H9 (cell line): ENCODE data around the gene HS3ST4. TPM values are rescaled to one million over a fixed set of nuclear protein-coding genes. Genes with fewer than 3 reads are reported as not detected.
"Not testable (repeated sequence)": the region's sequence is repeated elsewhere in the genome, so short reads cannot be mapped to it uniquely, and the experiment has no call there.

ENCODE experiments used
- DNase-seq: peaks from one replicate; pipeline ENCODE4 v3.0.0-alpha.2; 2017
- H2AFZ ChIP-seq: one replicate; pipeline ENCODE4 v1.6.1; 2013; ENCODE audit warnings: mild to moderate bottlenecking, low read length, control low read depth, moderate library complexity
- H2AK5ac ChIP-seq: 2 replicates; pipeline ENCODE4 v1.6.1; 2013; ENCODE audit warnings: low read length, control low read depth, mixed read lengths; ENCODE audit not compliant: insufficient read length
- H2BK120ac ChIP-seq: one replicate; pipeline ENCODE4 v1.6.1; 2013; ENCODE audit warnings: low read depth, mild to moderate bottlenecking, low read length, control low read depth, inconsistent platforms; ENCODE audit not compliant: poor library complexity, severe bottlenecking
- H2BK12ac ChIP-seq: 2 replicates; pipeline ENCODE4 v1.6.1; 2013; ENCODE audit warnings: low read length, control low read depth, mixed read lengths, low read depth; ENCODE audit not compliant: insufficient read length
- H2BK15ac ChIP-seq: 2 replicates; pipeline ENCODE4 v1.6.1; 2013; ENCODE audit warnings: low read depth, low read length, control low read depth
- H2BK20ac ChIP-seq: one replicate; pipeline ENCODE4 v1.6.1; 2013; ENCODE audit warnings: low read depth, mild to moderate bottlenecking, low read length, control low read depth, inconsistent platforms; ENCODE audit not compliant: poor library complexity, severe bottlenecking
- H2BK5ac ChIP-seq: 2 replicates; pipeline ENCODE4 v1.6.1; 2013; ENCODE audit warnings: low read length, control low read depth, mixed read lengths; ENCODE audit not compliant: insufficient read length
- H3K14ac ChIP-seq: 2 replicates; pipeline ENCODE4 v1.6.1; 2013; ENCODE audit warnings: low read length, control low read depth; ENCODE audit not compliant: insufficient read depth
- H3K18ac ChIP-seq: 2 replicates; pipeline ENCODE4 v1.6.1; 2013; ENCODE audit warnings: low read depth, mild to moderate bottlenecking, mixed read lengths, low read length, control low read depth; ENCODE audit not compliant: insufficient read length
- H3K23ac ChIP-seq: 2 replicates; pipeline ENCODE4 v1.6.1; 2013; ENCODE audit warnings: low read length, control low read depth, mixed read lengths, low read depth; ENCODE audit not compliant: insufficient read length
- H3K23me2 ChIP-seq: 2 replicates; pipeline ENCODE4 v1.6.1; 2013; ENCODE audit warnings: low read depth, mild to moderate bottlenecking, mixed read lengths, low read length, control low read depth; ENCODE audit not compliant: insufficient read length, poor library complexity, severe bottlenecking
- H3K27ac ChIP-seq: 2 replicates; pipeline ENCODE4 v1.5.1; 2013; ENCODE audit warnings: low read length, control low read depth, mixed read lengths, low read depth; ENCODE audit not compliant: insufficient read length
- H3K27me3 ChIP-seq: 2 replicates; pipeline ENCODE4 v1.6.1; 2013; ENCODE audit warnings: low read length, control low read depth, inconsistent platforms; ENCODE audit not compliant: insufficient read depth
- H3K4ac ChIP-seq: 2 replicates; pipeline ENCODE4 v1.6.1; 2013; ENCODE audit warnings: low read depth, mild to moderate bottlenecking, control low read depth, inconsistent platforms, low read length, moderate library complexity
- H3K4me1 ChIP-seq: 2 replicates; pipeline ENCODE4 v1.6.1; 2013; ENCODE audit warnings: low read length, control low read depth, inconsistent platforms; ENCODE audit not compliant: insufficient read depth
- H3K4me2 ChIP-seq: 2 replicates; pipeline ENCODE4 v1.6.1; 2013; ENCODE audit warnings: low read length, control low read depth, mixed read lengths; ENCODE audit not compliant: insufficient read length, insufficient read depth
- H3K56ac ChIP-seq: 2 replicates; pipeline ENCODE4 v1.6.1; 2013; ENCODE audit warnings: low read depth, mild to moderate bottlenecking, mixed read lengths, low read length, control low read depth; ENCODE audit not compliant: insufficient read length
- H3K79me1 ChIP-seq: 2 replicates; pipeline ENCODE4 v1.6.1; 2013; ENCODE audit warnings: low read depth, mild to moderate bottlenecking, moderate library complexity, low read length, control low read depth, inconsistent platforms; ENCODE audit not compliant: insufficient read depth, poor library complexity, severe bottlenecking
- H3K79me2 ChIP-seq: 2 replicates; pipeline ENCODE4 v1.6.1; 2013; ENCODE audit warnings: low read length, control low read depth, inconsistent platforms; ENCODE audit not compliant: insufficient read depth
- H3K9ac ChIP-seq: 2 replicates; pipeline ENCODE4 v1.6.1; 2013; ENCODE audit warnings: low read length, control low read depth, mixed read lengths; ENCODE audit not compliant: insufficient read length; ENCODE audit errors: extremely low read depth
- H3K9me3 ChIP-seq: one replicate; pipeline ENCODE4 v1.6.1; 2013; ENCODE audit warnings: low read depth, low read length, inconsistent platforms; ENCODE audit not compliant: control insufficient read depth
- H3T11ph ChIP-seq: one replicate; pipeline ENCODE4 v1.6.1; 2013; ENCODE audit warnings: mild to moderate bottlenecking, low read length, control low read depth, inconsistent platforms
- H4K20me1 ChIP-seq: one replicate; pipeline ENCODE4 v1.6.1; 2013; ENCODE audit not compliant: control insufficient read depth, insufficient read length, insufficient read depth
- H4K5ac ChIP-seq: 2 replicates; pipeline ENCODE4 v1.6.1; 2013; ENCODE audit warnings: low read depth, mild to moderate bottlenecking, mixed read lengths, low read length, control low read depth; ENCODE audit not compliant: insufficient read length
- H4K8ac ChIP-seq: replicated peaks from 2 replicates; pipeline ENCODE4 v1.6.1; 2013; ENCODE audit warnings: low read length, control low read depth, mixed read lengths, low read depth; ENCODE audit not compliant: insufficient read length
- H4K91ac ChIP-seq: 2 replicates; pipeline ENCODE4 v1.6.1; 2013; ENCODE audit warnings: low read depth, mild to moderate bottlenecking, moderate library complexity, mixed read lengths, low read length, control low read depth; ENCODE audit not compliant: insufficient read length
- H3K27ac Mint-ChIP-seq, 3 experiments: 2 replicates in 2 of 3; 3 replicates in 1 of 3; pipeline ENCODE4 v1.8.0; 2020 to 2021; ENCODE audit warnings: mixed read lengths in 3 of 3, mild to moderate bottlenecking in 1 of 3, moderate library complexity in 1 of 3
- H3K27me3 Mint-ChIP-seq: 2 replicates; pipeline ENCODE4 v1.8.0; 2021; ENCODE audit warnings: low read depth, mild to moderate bottlenecking, moderate library complexity, mixed read lengths
- H3K36me3 Mint-ChIP-seq, 3 experiments: 2 replicates in 2 of 3; 3 replicates in 1 of 3; pipeline ENCODE4 v1.8.0; 2020 to 2021; ENCODE audit warnings: low read depth in 3 of 3, mixed read lengths in 3 of 3; ENCODE audit not compliant: insufficient read depth in 1 of 3
- H3K4me1 Mint-ChIP-seq, 2 experiments: 2 replicates each; pipeline ENCODE4 v1.8.0; 2020; ENCODE audit warnings: mixed read lengths in 2 of 2
- H3K4me3 Mint-ChIP-seq, 2 experiments: 2 replicates in 1 of 2; 3 replicates in 1 of 2; pipeline ENCODE4 v1.8.0; 2020 to 2021; ENCODE audit warnings: mild to moderate bottlenecking in 2 of 2, mixed read lengths in 2 of 2, moderate library complexity in 1 of 2
- H3K9me3 Mint-ChIP-seq, 2 experiments: 2 replicates in 1 of 2; 3 replicates in 1 of 2; pipeline ENCODE4 v1.8.0; 2020; ENCODE audit warnings: mild to moderate bottlenecking in 2 of 2, mixed read lengths in 2 of 2, moderate library complexity in 1 of 2
- CTCF ChIP-seq: fragments of 200-600 bp; sonication (generic); conservative IDR thresholded peaks from 3 replicates; pipeline ENCODE4 v1.8.0; 2021; ENCODE audit warnings: antibody characterized with exemption, mild to moderate bottlenecking
- WGBS: extraction: QIAGEN DNeasy Blood & Tissue Kit; methylation state at CpG from one replicate; pipeline ENCODE4 v1.1.7; 2013; ENCODE audit warnings: missing lambda C conversion rate, low lambda C conversion rate, mixed read lengths; ENCODE audit not compliant: insufficient read length; ENCODE audit errors: extremely low coverage; 5-methylcytosine and 5-hydroxymethylcytosine counted together
- total RNA-seq: library from RNA; stranded (reverse); gene quantifications from 2 replicates; pipeline ENCODE4 v1.2.1, GENCODE V29; 2021

The HS3ST4 gene
- total RNA-seq, 1 experiment from 2014 or later, result 1.7 TPM

DNA sequence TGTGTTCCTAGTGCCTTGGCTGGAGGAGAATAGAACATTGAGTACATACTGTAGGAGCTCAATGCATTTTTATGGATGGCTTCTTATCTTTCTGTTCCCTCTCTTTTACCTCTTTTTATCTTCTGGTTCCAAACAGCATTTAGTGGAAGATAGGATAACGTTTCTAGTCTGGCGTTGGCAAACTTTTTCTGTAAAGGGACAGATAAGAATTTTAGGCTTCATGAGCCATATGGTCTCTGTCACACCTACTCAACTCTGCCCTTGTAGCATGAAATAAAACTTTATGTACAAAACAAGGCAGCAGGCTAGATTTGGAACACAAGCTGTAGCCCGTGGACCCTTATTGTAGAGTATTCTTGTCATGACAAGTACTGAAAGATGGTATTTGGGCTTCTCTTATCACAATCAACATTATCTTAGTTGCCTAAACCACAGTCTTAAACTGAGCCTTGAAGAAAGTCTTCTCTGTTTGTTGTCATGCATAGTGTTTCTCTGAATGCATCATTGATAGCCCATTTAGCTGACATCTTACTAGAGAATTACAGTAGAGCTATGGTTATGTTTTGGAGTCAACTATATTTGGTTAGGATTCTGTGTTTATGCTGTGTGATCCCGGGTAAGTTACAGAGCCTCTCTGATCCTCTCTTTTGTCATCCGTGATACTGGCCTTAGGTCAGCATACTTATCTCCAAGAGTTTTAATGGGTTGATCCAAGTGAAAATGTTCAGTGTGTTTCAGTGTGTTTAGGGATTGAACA lies 80.2 kb downstream of the HS3ST4 start:
- no peak overlapping the region for H3K56ac ChIP-seq
- no peak overlapping the region for H2AK5ac ChIP-seq
- H2BK15ac ChIP-seq, result no peak overlapping the region
- H2BK20ac ChIP-seq, result no peak overlapping the region
- Mint-ChIP-seq H3K27me3 (peaks cover 2% of the 10 kb centered on the region), H3K27ac (no peak overlapping the region), H3K36me3 (no peaks in the 10 kb centered on the region), H3K4me1 (peaks cover 9% of the 10 kb centered on the region in 2 experiments), H3K9me3 (no peaks in the 10 kb centered on the region), H3K4me3 (no peak overlapping the region)
- no peak overlapping the region for H4K8ac ChIP-seq
- no peak for TF ChIP-seq CTCF
- no peak overlapping the region for H2BK120ac ChIP-seq
- no peak overlapping the region for H3K18ac ChIP-seq
- no peaks in the 10 kb centered on the region for H3K27me3 ChIP-seq
- 0 out of 2 replicates have a peak, but pooled peaks cover 4% of the 10 kb centered on the region for H3K4me1 ChIP-seq
- H3K14ac ChIP-seq, result no peak overlapping the region
- H4K20me1 ChIP-seq, result no peaks in the 10 kb centered on the region
- no peaks in the 10 kb centered on the region for H3K9me3 ChIP-seq
- H3K23ac ChIP-seq, result no peak overlapping the region
- no peaks in the 10 kb centered on the region for H3K79me2 ChIP-seq
- no peak overlapping the region for H3K27ac ChIP-seq
- no peak overlapping the region for H3K4ac ChIP-seq
- H3K4me2 ChIP-seq, result no peak overlapping the region
- H2BK5ac ChIP-seq, result no peak overlapping the region
- no peak overlapping the region for H3K9ac ChIP-seq
- H3K79me1 ChIP-seq, result no peaks in the 10 kb centered on the region
- H4K5ac ChIP-seq, result no peak overlapping the region
- H3T11ph ChIP-seq, result no peak overlapping the region
- no peak overlapping the region for H2AFZ ChIP-seq
- no peaks in the 10 kb centered on the region for H3K23me2 ChIP-seq
- no peak overlapping the region for H2BK12ac ChIP-seq
- whole genome bisulfite sequencing, result no CpG with 5 or more reads among the region's 5 CpGs
- no peak for DNase-seq
- no peak overlapping the region for H4K91ac ChIP-seq

DNA sequence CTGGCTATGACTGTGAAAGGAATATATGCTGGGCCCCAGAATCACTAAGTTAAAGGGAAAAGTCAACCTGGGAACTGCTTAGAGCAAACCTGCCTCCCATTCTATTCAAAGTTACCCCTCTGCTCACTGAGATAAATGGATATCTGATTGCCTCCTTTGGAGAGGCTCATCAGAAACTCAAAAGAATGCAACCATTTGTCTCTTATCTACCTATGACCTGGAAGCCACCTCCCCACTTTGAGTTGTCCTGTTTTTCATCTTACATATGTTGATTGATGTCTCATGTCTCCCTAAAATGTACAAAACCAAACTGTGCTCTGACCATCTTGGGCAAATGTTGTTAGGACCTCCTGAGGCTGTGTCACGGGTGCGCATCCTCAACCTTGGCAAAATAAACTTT lies 84.5 kb downstream of the HS3ST4 start:
- WGBS, result no CpG with 5 or more reads among the region's 2 CpGs
- not testable (repeated sequence) for H2BK15ac ChIP-seq, H3K9me3 Mint-ChIP-seq

More for the DNA sequence above, 84.5 kb downstream of the HS3ST4 start:
- H2AFZ ChIP-seq, H2BK20ac ChIP-seq, H3K79me1 ChIP-seq, H3K9me3 ChIP-seq, H3K14ac ChIP-seq, H3K4me2 ChIP-seq, H3K79me2 ChIP-seq, H3K4me3 Mint-ChIP-seq, H3K4me1 Mint-ChIP-seq, H3K4me1 ChIP-seq, H2BK120ac ChIP-seq, H3K23ac ChIP-seq, H2BK5ac ChIP-seq, H3K27me3 Mint-ChIP-seq, H3K18ac ChIP-seq, H2AK5ac ChIP-seq, H3T11ph ChIP-seq, H3K27ac Mint-ChIP-seq, DNase-seq, H3K4ac ChIP-seq, H4K20me1 ChIP-seq, H3K36me3 Mint-ChIP-seq, H3K9ac ChIP-seq, H4K91ac ChIP-seq, H3K56ac ChIP-seq, H2BK12ac ChIP-seq, H3K23me2 ChIP-seq, H3K27ac ChIP-seq, H4K8ac ChIP-seq, H4K5ac ChIP-seq, H3K27me3 ChIP-seq: not testable (repeated sequence)
